ENCODE results near the gene ANKRD10. TPM values are rescaled to one million over a fixed set of nuclear protein-coding genes. Genes with fewer than 3 reads are reported as not detected.

The ANKRD10 gene
- total and polyA plus RNA-seq, 2 experiments from 2014 or later = 39.9 to 42.7 TPM

GRCh38 chr13:110886870-110887596, 27.8 kb downstream of the ANKRD10 start:
- H3K4me1 ChIP-seq (ENCODE audit: insufficient read depth) = no peaks in the 10 kb centered on the region
- in situ Hi-C loops (cut with MboI) = no loop called here
- no peak overlapping the region for H2AFZ ChIP-seq
- no peak for DNase-seq
- H3F3A ChIP-seq (ENCODE audit: insufficient read depth) = no peaks in the 10 kb centered on the region; the same call in 1 of the 2 replicates
- no peaks in the 10 kb centered on the region for H3K9me3 ChIP-seq (ENCODE audit: low read depth)
- TF ChIP-seq EZH2 (IDR thresholded peaks at IDR 0.05; ENCODE audit: insufficient read depth, poor library complexity, severe bottlenecking) (no peak), EZH2phosphoT487 (IDR thresholded peaks at IDR 0.05; ENCODE audit: insufficient read depth, low read depth) (no peak)
- no peaks in the 10 kb centered on the region for H4K20me1 ChIP-seq (ENCODE audit: insufficient read depth)
- H3K9me2 ChIP-seq (ENCODE audit: insufficient read depth) = no peaks in the 10 kb centered on the region
- H3K79me2 ChIP-seq (ENCODE audit: insufficient read depth) = no peaks in the 10 kb centered on the region
- no peaks in the 10 kb centered on the region for H3K36me3 ChIP-seq (ENCODE audit: low read depth)
- H3K27me3 ChIP-seq (replicated peaks; ENCODE audit: insufficient read depth) = no peaks in the 10 kb centered on the region
- H3K27ac ChIP-seq = no peak overlapping the region
- no peak overlapping the region for H3K9ac ChIP-seq
- no peak overlapping the region for H3K4me2 ChIP-seq (ENCODE audit: unreplicated experiment)
- H3K4me3 ChIP-seq = no peak overlapping the region
- WGBS, 2 experiments (ENCODE audit: low coverage in 1 of 2, low lambda C conversion rate in 2 of 2, missing lambda C conversion rate in 2 of 2) = 70 to 72% methylated on average over 5 of the region's 5 CpGs

GRCh38 chr13:110885966-110886869, 28.7 kb downstream of the ANKRD10 start:
- no peak overlapping the region for H3K4me2 ChIP-seq (ENCODE audit: unreplicated experiment)
- H3K9ac ChIP-seq = no peak overlapping the region
- no peak for TF ChIP-seq EZH2phosphoT487 (IDR thresholded peaks at IDR 0.05; ENCODE audit: insufficient read depth, low read depth)
- TF ChIP-seq EZH2 (IDR thresholded peaks at IDR 0.05; ENCODE audit: insufficient read depth, poor library complexity, severe bottlenecking) = no peak
- H4K20me1 ChIP-seq (ENCODE audit: insufficient read depth) = no peaks in the 10 kb centered on the region
- no peaks in the 10 kb centered on the region for H3K9me3 ChIP-seq (ENCODE audit: low read depth)
- no peak for DNase-seq
- no peak overlapping the region for H2AFZ ChIP-seq
- H3K9me2 ChIP-seq (ENCODE audit: insufficient read depth) = no peaks in the 10 kb centered on the region
- H3K79me2 ChIP-seq (ENCODE audit: insufficient read depth) = no peaks in the 10 kb centered on the region
- no peak overlapping the region for H3K27ac ChIP-seq
- no peaks in the 10 kb centered on the region for H3K4me1 ChIP-seq (ENCODE audit: insufficient read depth)
- no peaks in the 10 kb centered on the region for H3K36me3 ChIP-seq (ENCODE audit: low read depth)
- H3K27me3 ChIP-seq (replicated peaks; ENCODE audit: insufficient read depth) = no peaks in the 10 kb centered on the region
- 49 to 51% methylated on average over 8 of the region's 8 CpGs for WGBS, 2 experiments (ENCODE audit: low coverage in 1 of 2, low lambda C conversion rate in 2 of 2, missing lambda C conversion rate in 2 of 2)
- no peaks in the 10 kb centered on the region; the same call in 1 of the 2 replicates for H3F3A ChIP-seq (ENCODE audit: insufficient read depth)
- no peak overlapping the region for H3K4me3 ChIP-seq
- in situ Hi-C loops (cut with MboI) = no loop called here

- 63 to 64% methylated on average over 9 to 10 of the region's 10 CpGs for whole genome bisulfite sequencing, 2 experiments (ENCODE audit: low coverage in 1 of 2, low lambda C conversion rate in 2 of 2, missing lambda C conversion rate in 2 of 2)
- H3K4me2 ChIP-seq (ENCODE audit: unreplicated experiment) = no peak overlapping the region
- no peak for DNase-seq
These were observed 29.4 kb downstream of the ANKRD10 start for GRCh38 chr13:110885516-110885915.

GRCh38 chr13:110884517-110884916, 30.4 kb downstream of the ANKRD10 start:
- H3K27ac ChIP-seq = no peak overlapping the region
- H3K4me1 ChIP-seq (ENCODE audit: insufficient read depth) = no peaks in the 10 kb centered on the region
- no peak overlapping the region for H2AFZ ChIP-seq
- H3K79me2 ChIP-seq (ENCODE audit: insufficient read depth) = no peaks in the 10 kb centered on the region
- no peaks in the 10 kb centered on the region; the same call in 1 of the 2 replicates for H3F3A ChIP-seq (ENCODE audit: insufficient read depth)
- no peak overlapping the region for H3K4me2 ChIP-seq (ENCODE audit: unreplicated experiment)
- no peaks in the 10 kb centered on the region for H3K9me3 ChIP-seq (ENCODE audit: low read depth)
- DNase-seq = no peak
- no peak overlapping the region for H3K4me3 ChIP-seq
- no peaks in the 10 kb centered on the region for H4K20me1 ChIP-seq (ENCODE audit: insufficient read depth)
- H3K9me2 ChIP-seq (ENCODE audit: insufficient read depth) = no peaks in the 10 kb centered on the region
- 95 to 96% methylated on average over 3 of the region's 3 CpGs for WGBS, 2 experiments (ENCODE audit: low coverage in 1 of 2, low lambda C conversion rate in 2 of 2, missing lambda C conversion rate in 2 of 2)
- in situ Hi-C loops (cut with MboI) = no loop called here
- no peak for TF ChIP-seq EZH2phosphoT487 (IDR thresholded peaks at IDR 0.05; ENCODE audit: insufficient read depth, low read depth)
- TF ChIP-seq EZH2 (IDR thresholded peaks at IDR 0.05; ENCODE audit: insufficient read depth, poor library complexity, severe bottlenecking) = no peak
- no peaks in the 10 kb centered on the region for H3K27me3 ChIP-seq (replicated peaks; ENCODE audit: insufficient read depth)
- no peak overlapping the region for H3K9ac ChIP-seq
- no peaks in the 10 kb centered on the region for H3K36me3 ChIP-seq (ENCODE audit: low read depth)

More at GRCh38 chr13:110885516-110885915, 29.4 kb downstream of the ANKRD10 start:
- Histone ChIP-seq H3K27me3 (replicated peaks; ENCODE audit: insufficient read depth) (no peaks in the 10 kb centered on the region), H3K9me2 (ENCODE audit: insufficient read depth) (no peaks in the 10 kb centered on the region), H4K20me1 (ENCODE audit: insufficient read depth) (no peaks in the 10 kb centered on the region), H3K27ac (no peak overlapping the region), H2AFZ (no peak overlapping the region), H3K36me3 (ENCODE audit: low read depth) (no peaks in the 10 kb centered on the region), H3K4me1 (ENCODE audit: insufficient read depth) (no peaks in the 10 kb centered on the region), H3F3A (ENCODE audit: insufficient read depth) (no peaks in the 10 kb centered on the region; the same call in 1 of the 2 replicates), H3K4me3 (no peak overlapping the region), H3K79me2 (ENCODE audit: insufficient read depth) (no peaks in the 10 kb centered on the region), H3K9ac (no peak overlapping the region), H3K9me3 (ENCODE audit: low read depth) (no peaks in the 10 kb centered on the region)
- in situ Hi-C loops (cut with MboI) = no loop called here
- no peak for TF ChIP-seq EZH2phosphoT487 (IDR thresholded peaks at IDR 0.05; ENCODE audit: insufficient read depth, low read depth)
- TF ChIP-seq EZH2 (IDR thresholded peaks at IDR 0.05; ENCODE audit: insufficient read depth, poor library complexity, severe bottlenecking) = no peak
